ENCODE data around the gene RIPPLY3.
A peak's percentile ranks its signal among the peaks of the same experiment; 100 is the strongest.

The RIPPLY3 gene

DNA sequence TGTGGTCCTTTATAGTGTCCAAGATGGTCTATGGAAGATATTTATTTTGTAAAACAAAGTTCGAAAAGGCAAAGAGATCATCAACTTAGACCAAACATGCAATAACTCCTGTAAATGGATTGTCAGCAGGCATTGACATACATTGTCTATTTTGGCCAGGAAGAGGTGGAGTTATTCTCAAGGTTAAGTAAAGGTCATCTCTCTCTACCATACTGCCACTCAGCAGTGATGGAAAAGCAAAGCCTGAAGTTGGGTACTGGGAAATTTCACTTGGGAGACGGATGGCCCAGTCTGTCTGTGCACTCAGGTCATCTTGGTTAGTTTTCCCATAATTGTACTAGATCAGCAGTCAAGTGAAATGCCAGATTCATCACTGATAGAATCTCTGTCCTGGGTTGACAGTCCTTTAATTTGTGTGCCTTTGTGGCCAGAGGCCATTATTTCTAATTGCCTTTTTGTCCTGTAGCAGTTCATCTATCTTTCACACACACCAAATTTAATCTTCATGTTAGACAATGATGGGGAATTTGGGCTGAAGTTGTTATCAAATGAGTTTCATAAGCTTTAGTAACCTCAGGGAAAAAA lies 48.9 kb downstream of the RIPPLY3 start:
- no peak overlapping the region for H3K9ac ChIP-seq (ENCODE audit: low read length)
- no peak overlapping the region for H2AFZ ChIP-seq (ENCODE audit: low read length)
- H3K9me3 ChIP-seq (ENCODE audit: low read length), result no peaks in the 10 kb centered on the region
- H3K4me1 ChIP-seq (ENCODE audit: insufficient read depth, low read length, severe bottlenecking), result peaks cover 23% of the 10 kb centered on the region
- H3K27ac ChIP-seq (ENCODE audit: low read depth, low read length, poor library complexity, severe bottlenecking), result no peak overlapping the region
- no peak overlapping the region for H3K4me3 ChIP-seq (ENCODE audit: low read depth, low read length, poor library complexity, severe bottlenecking)
- no peaks in the 10 kb centered on the region; the same call in 1 of the 2 replicates for H3K36me3 ChIP-seq (ENCODE audit: insufficient read depth, low read length)
- no peaks in the 10 kb centered on the region for H3F3A ChIP-seq (ENCODE audit: insufficient read depth, low read length)
- H3K79me2 ChIP-seq (ENCODE audit: insufficient read depth, low read length), result no peaks in the 10 kb centered on the region
- no peak for TF ChIP-seq EZH2 (IDR thresholded peaks at IDR 0.05; ENCODE audit: borderline replicate concordance, low read length)
- TF ChIP-seq, protein P1, sequence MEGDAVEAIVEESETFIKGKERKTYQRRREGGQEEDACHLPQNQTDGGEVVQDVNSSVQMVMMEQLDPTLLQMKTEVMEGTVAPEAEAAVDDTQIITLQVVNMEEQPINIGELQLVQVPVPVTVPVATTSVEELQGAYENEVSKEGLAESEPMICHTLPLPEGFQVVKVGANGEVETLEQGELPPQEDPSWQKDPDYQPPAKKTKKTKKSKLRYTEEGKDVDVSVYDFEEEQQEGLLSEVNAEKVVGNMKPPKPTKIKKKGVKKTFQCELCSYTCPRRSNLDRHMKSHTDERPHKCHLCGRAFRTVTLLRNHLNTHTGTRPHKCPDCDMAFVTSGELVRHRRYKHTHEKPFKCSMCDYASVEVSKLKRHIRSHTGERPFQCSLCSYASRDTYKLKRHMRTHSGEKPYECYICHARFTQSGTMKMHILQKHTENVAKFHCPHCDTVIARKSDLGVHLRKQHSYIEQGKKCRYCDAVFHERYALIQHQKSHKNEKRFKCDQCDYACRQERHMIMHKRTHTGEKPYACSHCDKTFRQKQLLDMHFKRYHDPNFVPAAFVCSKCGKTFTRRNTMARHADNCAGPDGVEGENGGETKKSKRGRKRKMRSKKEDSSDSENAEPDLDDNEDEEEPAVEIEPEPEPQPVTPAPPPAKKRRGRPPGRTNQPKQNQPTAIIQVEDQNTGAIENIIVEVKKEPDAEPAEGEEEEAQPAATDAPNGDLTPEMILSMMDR (IDR thresholded peaks at IDR 0.05; ENCODE audit: low read length), result no peak
- no peaks in the 10 kb centered on the region for H3K9me2 ChIP-seq (ENCODE audit: low read depth, low read length)
- H3K27me3 ChIP-seq (ENCODE audit: insufficient read depth, low read length), result no peaks in the 10 kb centered on the region
- H3K4me2 ChIP-seq (ENCODE audit: low read length), result no peak overlapping the region
- no peaks in the 10 kb centered on the region for H4K20me1 ChIP-seq (ENCODE audit: insufficient read depth, low read length)

DNA sequence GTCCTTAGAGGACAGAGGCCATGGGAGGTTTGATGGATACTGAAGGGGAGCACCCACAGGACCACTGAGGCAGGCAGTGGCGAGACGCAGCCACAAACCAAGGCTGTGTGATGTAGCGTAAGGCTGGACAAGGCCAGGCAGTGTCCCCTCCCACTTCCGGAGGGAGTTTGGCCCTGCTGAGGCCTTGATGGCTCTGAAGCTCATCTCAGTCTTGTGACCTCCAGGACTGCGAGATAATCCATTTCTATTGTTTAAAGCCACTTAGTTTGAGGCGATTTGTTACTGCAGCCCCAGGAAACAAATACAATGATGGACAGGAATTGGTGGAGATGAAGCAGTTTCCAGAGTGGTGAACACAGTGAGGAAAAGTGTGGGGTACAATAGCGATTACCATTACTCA lies 51.1 kb downstream of the RIPPLY3 start:
- no peaks in the 10 kb centered on the region for H3K9me2 ChIP-seq (ENCODE audit: low read depth, low read length)
- H3K36me3 ChIP-seq (ENCODE audit: insufficient read depth, low read length), result no peaks in the 10 kb centered on the region; the same call in 1 of the 2 replicates
- H3K4me1 ChIP-seq (ENCODE audit: insufficient read depth, low read length, severe bottlenecking), result peaks cover 45% of the 10 kb centered on the region
- no peaks in the 10 kb centered on the region for H3K9me3 ChIP-seq (ENCODE audit: low read length)
- H3K79me2 ChIP-seq (ENCODE audit: insufficient read depth, low read length), result no peaks in the 10 kb centered on the region
- peaks cover 4% of the 10 kb centered on the region; the same call in 1 of the 2 replicates for H3F3A ChIP-seq (ENCODE audit: insufficient read depth, low read length)
- no peaks in the 10 kb centered on the region for H3K27me3 ChIP-seq (ENCODE audit: insufficient read depth, low read length)
- H2AFZ ChIP-seq (ENCODE audit: low read length), result no peak overlapping the region
- no peak overlapping the region for H3K4me2 ChIP-seq (ENCODE audit: low read length)
- H3K4me3 ChIP-seq (ENCODE audit: low read depth, low read length, poor library complexity, severe bottlenecking), result no peak overlapping the region
- H3K27ac ChIP-seq (ENCODE audit: low read depth, low read length, poor library complexity, severe bottlenecking), result no peak overlapping the region
- H4K20me1 ChIP-seq (ENCODE audit: insufficient read depth, low read length), result no peaks in the 10 kb centered on the region
- no peak for TF ChIP-seq EZH2 (IDR thresholded peaks at IDR 0.05; ENCODE audit: borderline replicate concordance, low read length)
- TF ChIP-seq, protein P1 (IDR thresholded peaks at IDR 0.05; ENCODE audit: low read length), result no peak
- H3K9ac ChIP-seq (ENCODE audit: low read length), result no peak overlapping the region

DNA sequence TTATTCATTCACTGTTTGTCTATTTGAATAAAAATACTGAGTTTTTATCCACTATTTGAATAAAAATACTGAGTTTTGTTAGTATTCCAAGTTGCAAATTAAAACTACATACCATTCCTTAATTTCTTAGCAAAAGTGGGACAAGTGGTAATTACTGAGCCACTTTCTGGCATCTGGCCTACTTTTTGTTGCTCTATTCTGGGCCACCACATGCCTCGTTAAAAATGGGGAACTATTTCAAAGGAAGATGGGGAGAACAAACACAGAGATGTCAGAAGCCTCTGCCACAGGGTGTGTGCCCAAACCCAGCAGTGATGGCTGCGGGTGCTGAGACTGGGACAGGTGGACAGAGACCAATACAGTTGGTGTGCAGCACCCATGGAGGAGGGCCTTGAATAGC lies 51.8 kb downstream of the RIPPLY3 start:
- Histone ChIP-seq H3K27ac (ENCODE audit: low read depth, low read length, poor library complexity, severe bottlenecking) (peak overlapping the region; percentile 58), H2AFZ (ENCODE audit: low read length) (peak overlapping the region; percentile 0; the same call in 1 of the 2 replicates), H3K4me1 (ENCODE audit: insufficient read depth, low read length, severe bottlenecking) (peaks cover 52% of the 10 kb centered on the region), H3K79me2 (ENCODE audit: insufficient read depth, low read length) (no peaks in the 10 kb centered on the region), H3K4me3 (ENCODE audit: low read depth, low read length, poor library complexity, severe bottlenecking) (no peak overlapping the region), H3K4me2 (ENCODE audit: low read length) (no peak overlapping the region), H4K20me1 (ENCODE audit: insufficient read depth, low read length) (no peaks in the 10 kb centered on the region), H3F3A (ENCODE audit: insufficient read depth, low read length) (peaks cover 4% of the 10 kb centered on the region; the same call in 1 of the 2 replicates), H3K9me3 (ENCODE audit: low read length) (no peaks in the 10 kb centered on the region), H3K27me3 (ENCODE audit: insufficient read depth, low read length) (no peaks in the 10 kb centered on the region), H3K9me2 (ENCODE audit: low read depth, low read length) (no peaks in the 10 kb centered on the region), H3K36me3 (ENCODE audit: insufficient read depth, low read length) (no peaks in the 10 kb centered on the region; the same call in 1 of the 2 replicates), H3K9ac (ENCODE audit: low read length) (no peak overlapping the region)
- TF ChIP-seq, protein P1 (IDR thresholded peaks at IDR 0.05; ENCODE audit: low read length), result no peak
- no peak for TF ChIP-seq EZH2 (IDR thresholded peaks at IDR 0.05; ENCODE audit: borderline replicate concordance, low read length)
